ENCODE measurements around the gene VTI1A. TPM values are rescaled to one million over a fixed set of nuclear protein-coding genes. Genes with fewer than 3 reads are reported as not detected.
"Not testable (repeated sequence)": the region's sequence is repeated elsewhere in the genome, so short reads cannot be mapped to it uniquely, and the experiment has no call there.

VTI1A gene
- total and polyA plus RNA-seq, 2 of the 4 experiments (the other 2 are of a cell fraction): 9.7 to 24.9 TPM

GRCh38 chr10:112859793-112860192 lies 412.8 kb downstream of the VTI1A start:
- no peak overlapping the region for H3K56ac ChIP-seq (ENCODE audit: extremely low read depth, insufficient read depth, low read length)
- no peak for TF ChIP-seq RCOR1 (IDR thresholded peaks at IDR 0.05; ENCODE audit: insufficient replicate concordance, low read length)
- TF ChIP-seq RFX5 (IDR thresholded peaks at IDR 0.05; ENCODE audit: low read depth, low read length): no peak
- H3K27me3 ChIP-seq (ENCODE audit: control insufficient read depth, insufficient read depth, low read length): peaks cover 8% of the 10 kb centered on the region
- ATAC-seq (ENCODE audit: low read depth): no peak
- intact Hi-C loops (cut with micrococcal nuclease): no loop called here
- peaks cover 7% of the 10 kb centered on the region for H3K9me3 ChIP-seq (ENCODE audit: control insufficient read depth, insufficient read depth, low read length)
- H2AK5ac ChIP-seq (ENCODE audit: low read depth, low read length): no peak overlapping the region
- in situ Hi-C loops (cut with MboI; ENCODE audit: low sequenced_read_pairs): no loop called here
- no peak overlapping the region for H2AFZ ChIP-seq (replicated peaks; ENCODE audit: low read length, poor library complexity)
- no peak overlapping the region for H3K18ac ChIP-seq (ENCODE audit: low read depth, low read length)
- no peak overlapping the region for H2BK120ac ChIP-seq (ENCODE audit: low read depth, low read length)
- H4K8ac ChIP-seq (ENCODE audit: low read depth in 2 of 2, low read length in 2 of 2): no peak overlapping the region
- H3K23ac ChIP-seq (ENCODE audit: low read depth, low read length): no peak overlapping the region
- DNase-seq: no peak
- 82% methylated on average over 3 of the region's 4 CpGs; no CpG with 5 or more reads in 1 of the 2 experiments for WGBS, 2 experiments (ENCODE audit: extremely low coverage in 2 of 2, insufficient read length in 1 of 2)
- H3K4me2 ChIP-seq (ENCODE audit: low read depth, low read length): no peak overlapping the region
- no peak overlapping the region for H2AK9ac ChIP-seq (replicated peaks; ENCODE audit: low read depth, low read length, poor library complexity)
- dilution Hi-C loops (cut with HindIII; ENCODE audit: low sequenced_read_pairs, unreplicated experiment): no loop called here
- no peak overlapping the region for H3K4ac ChIP-seq (ENCODE audit: low read depth, low read length)
- H3K14ac ChIP-seq (replicated peaks; ENCODE audit: low read depth, low read length): no peak overlapping the region
- H3K9me1 ChIP-seq (ENCODE audit: insufficient read depth, low read length): no peaks in the 10 kb centered on the region
- H4K5ac ChIP-seq (ENCODE audit: low read depth, low read length): no peak overlapping the region
- no peak overlapping the region for H2BK15ac ChIP-seq (ENCODE audit: low read depth, low read length)
- no peaks in the 10 kb centered on the region for H4K20me1 ChIP-seq (ENCODE audit: insufficient read depth, low read length)
- ChIA-PET CTCF (no interaction called here), POLR2A (ENCODE audit: unreplicated experiment) (no interaction called here)
- no peak overlapping the region for H2BK20ac ChIP-seq (ENCODE audit: low read depth, low read length)
- no TSS peak for BruUV-seq (replicated peaks)
- H2BK5ac ChIP-seq (ENCODE audit: low read depth, low read length, poor library complexity, severe bottlenecking): no peak overlapping the region
- no peak overlapping the region for H3K9ac ChIP-seq (ENCODE audit: low read depth, low read length)
- H3K79me1 ChIP-seq (ENCODE audit: low read depth in 1 of 2, low read length in 2 of 2): no peaks in the 10 kb centered on the region
- no peaks in the 10 kb centered on the region for H3K36me3 ChIP-seq (ENCODE audit: control insufficient read depth, insufficient read depth, low read length)
- H3K27ac ChIP-seq (ENCODE audit: insufficient read depth, low read length): no peak overlapping the region
- H3K4me3 ChIP-seq (ENCODE audit: insufficient read depth, low read depth, low read length): no peak overlapping the region
- no peaks in the 10 kb centered on the region for H3K4me1 ChIP-seq (ENCODE audit: control insufficient read depth, insufficient read depth, low read length)
- no peak overlapping the region for H4K91ac ChIP-seq (ENCODE audit: insufficient read depth, low read depth, low read length)

GRCh38 chr10:112863461-112863860 lies 416.4 kb downstream of the VTI1A start:
- dilution Hi-C loops (cut with HindIII; ENCODE audit: low sequenced_read_pairs, unreplicated experiment); CTCF ChIA-PET; intact Hi-C loops (cut with micrococcal nuclease): not testable (repeated sequence)

More at GRCh38 chr10:112863461-112863860, 416.4 kb downstream of the VTI1A start:
- H3K27ac ChIP-seq (ENCODE audit: insufficient read depth, low read length); H3K9me3 ChIP-seq (ENCODE audit: control insufficient read depth, insufficient read depth, low read length); H3K4ac ChIP-seq (ENCODE audit: low read depth, low read length); H4K5ac ChIP-seq (ENCODE audit: low read depth, low read length); H2BK5ac ChIP-seq (ENCODE audit: low read depth, low read length, poor library complexity, severe bottlenecking); H3K9me1 ChIP-seq (ENCODE audit: insufficient read depth, low read length); H3K79me1 ChIP-seq (ENCODE audit: low read depth in 1 of 2, low read length in 2 of 2); H3K18ac ChIP-seq (ENCODE audit: low read depth, low read length); DNase-seq; H4K20me1 ChIP-seq (ENCODE audit: insufficient read depth, low read length); H4K91ac ChIP-seq (ENCODE audit: insufficient read depth, low read depth, low read length); H2BK20ac ChIP-seq (ENCODE audit: low read depth, low read length); H3K4me2 ChIP-seq (ENCODE audit: low read depth, low read length); H2BK120ac ChIP-seq (ENCODE audit: low read depth, low read length); H3K56ac ChIP-seq (ENCODE audit: extremely low read depth, insufficient read depth, low read length); H3K23ac ChIP-seq (ENCODE audit: low read depth, low read length); H2AFZ ChIP-seq (replicated peaks; ENCODE audit: low read length, poor library complexity); H3K14ac ChIP-seq (replicated peaks; ENCODE audit: low read depth, low read length); H3K36me3 ChIP-seq (ENCODE audit: control insufficient read depth, insufficient read depth, low read length); H4K8ac ChIP-seq (ENCODE audit: low read depth in 2 of 2, low read length in 2 of 2); ATAC-seq (ENCODE audit: low read depth); H2AK5ac ChIP-seq (ENCODE audit: low read depth, low read length); POLR2A ChIA-PET (ENCODE audit: unreplicated experiment); H3K9ac ChIP-seq (ENCODE audit: low read depth, low read length); in situ Hi-C loops (cut with MboI; ENCODE audit: low sequenced_read_pairs); H3K4me1 ChIP-seq (ENCODE audit: control insufficient read depth, insufficient read depth, low read length); H2AK9ac ChIP-seq (replicated peaks; ENCODE audit: low read depth, low read length, poor library complexity); H3K27me3 ChIP-seq (ENCODE audit: control insufficient read depth, insufficient read depth, low read length); H2BK15ac ChIP-seq (ENCODE audit: low read depth, low read length); BruUV-seq (replicated peaks); H3K4me3 ChIP-seq (ENCODE audit: insufficient read depth, low read depth, low read length): not testable (repeated sequence)
- no CpG with 5 or more reads among the region's 2 CpGs for WGBS, 2 experiments (ENCODE audit: extremely low coverage in 2 of 2, insufficient read length in 1 of 2)

Data from IMR-90 (cell line).